ENCODE data around the gene REC114. TPM values are rescaled to one million over a fixed set of nuclear protein-coding genes. Genes with fewer than 3 reads are reported as not detected.
A peak's percentile ranks its signal among the peaks of the same experiment; 100 is the strongest.

The REC114 gene
- total RNA-seq, 1 experiment from 2014 or later = not detected

GRCh38 chr15:73598530-73599160 lies 155.7 kb downstream of the REC114 start (continued):
- TF ChIP-seq ATF1 (CRISPR knock-in tag; IDR thresholded peaks at IDR 0.05) (no peak), ZNF671 (CRISPR knock-in tag; IDR thresholded peaks at IDR 0.05) (no peak), ZNF317 (CRISPR knock-in tag; IDR thresholded peaks at IDR 0.05; ENCODE audit: borderline replicate concordance, low read depth) (no peak), JUN (CRISPR knock-in tag; IDR thresholded peaks at IDR 0.05) (no peak), ZNF219 (CRISPR knock-in tag; IDR thresholded peaks at IDR 0.05; ENCODE audit: borderline replicate concordance) (no peak)
- TF ChIP-seq, protein P1, sequence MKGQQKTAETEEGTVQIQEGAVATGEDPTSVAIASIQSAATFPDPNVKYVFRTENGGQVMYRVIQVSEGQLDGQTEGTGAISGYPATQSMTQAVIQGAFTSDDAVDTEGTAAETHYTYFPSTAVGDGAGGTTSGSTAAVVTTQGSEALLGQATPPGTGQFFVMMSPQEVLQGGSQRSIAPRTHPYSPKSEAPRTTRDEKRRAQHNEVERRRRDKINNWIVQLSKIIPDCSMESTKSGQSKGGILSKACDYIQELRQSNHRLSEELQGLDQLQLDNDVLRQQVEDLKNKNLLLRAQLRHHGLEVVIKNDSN (CRISPR knock-in tag; IDR thresholded peaks at IDR 0.05) = no peak
- TF ChIP-seq, protein P2, sequence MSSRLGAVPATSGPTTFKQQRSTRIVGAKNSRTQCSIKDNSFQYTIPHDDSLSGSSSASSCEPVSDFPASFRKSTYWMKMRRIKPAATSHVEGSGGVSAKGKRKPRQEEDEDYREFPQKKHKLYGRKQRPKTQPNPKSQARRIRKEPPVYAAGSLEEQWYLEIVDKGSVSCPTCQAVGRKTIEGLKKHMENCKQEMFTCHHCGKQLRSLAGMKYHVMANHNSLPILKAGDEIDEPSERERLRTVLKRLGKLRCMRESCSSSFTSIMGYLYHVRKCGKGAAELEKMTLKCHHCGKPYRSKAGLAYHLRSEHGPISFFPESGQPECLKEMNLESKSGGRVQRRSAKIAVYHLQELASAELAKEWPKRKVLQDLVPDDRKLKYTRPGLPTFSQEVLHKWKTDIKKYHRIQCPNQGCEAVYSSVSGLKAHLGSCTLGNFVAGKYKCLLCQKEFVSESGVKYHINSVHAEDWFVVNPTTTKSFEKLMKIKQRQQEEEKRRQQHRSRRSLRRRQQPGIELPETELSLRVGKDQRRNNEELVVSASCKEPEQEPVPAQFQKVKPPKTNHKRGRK (CRISPR knock-in tag; IDR thresholded peaks at IDR 0.05; ENCODE audit: borderline replicate concordance) = no peak
- TF ChIP-seq, protein P3, sequence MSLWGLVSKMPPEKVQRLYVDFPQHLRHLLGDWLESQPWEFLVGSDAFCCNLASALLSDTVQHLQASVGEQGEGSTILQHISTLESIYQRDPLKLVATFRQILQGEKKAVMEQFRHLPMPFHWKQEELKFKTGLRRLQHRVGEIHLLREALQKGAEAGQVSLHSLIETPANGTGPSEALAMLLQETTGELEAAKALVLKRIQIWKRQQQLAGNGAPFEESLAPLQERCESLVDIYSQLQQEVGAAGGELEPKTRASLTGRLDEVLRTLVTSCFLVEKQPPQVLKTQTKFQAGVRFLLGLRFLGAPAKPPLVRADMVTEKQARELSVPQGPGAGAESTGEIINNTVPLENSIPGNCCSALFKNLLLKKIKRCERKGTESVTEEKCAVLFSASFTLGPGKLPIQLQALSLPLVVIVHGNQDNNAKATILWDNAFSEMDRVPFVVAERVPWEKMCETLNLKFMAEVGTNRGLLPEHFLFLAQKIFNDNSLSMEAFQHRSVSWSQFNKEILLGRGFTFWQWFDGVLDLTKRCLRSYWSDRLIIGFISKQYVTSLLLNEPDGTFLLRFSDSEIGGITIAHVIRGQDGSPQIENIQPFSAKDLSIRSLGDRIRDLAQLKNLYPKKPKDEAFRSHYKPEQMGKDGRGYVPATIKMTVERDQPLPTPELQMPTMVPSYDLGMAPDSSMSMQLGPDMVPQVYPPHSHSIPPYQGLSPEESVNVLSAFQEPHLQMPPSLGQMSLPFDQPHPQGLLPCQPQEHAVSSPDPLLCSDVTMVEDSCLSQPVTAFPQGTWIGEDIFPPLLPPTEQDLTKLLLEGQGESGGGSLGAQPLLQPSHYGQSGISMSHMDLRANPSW (CRISPR knock-in tag; conservative IDR thresholded peaks at IDR 0.05; ENCODE audit: low read depth) = no peak
- TF ChIP-seq, protein P4, sequence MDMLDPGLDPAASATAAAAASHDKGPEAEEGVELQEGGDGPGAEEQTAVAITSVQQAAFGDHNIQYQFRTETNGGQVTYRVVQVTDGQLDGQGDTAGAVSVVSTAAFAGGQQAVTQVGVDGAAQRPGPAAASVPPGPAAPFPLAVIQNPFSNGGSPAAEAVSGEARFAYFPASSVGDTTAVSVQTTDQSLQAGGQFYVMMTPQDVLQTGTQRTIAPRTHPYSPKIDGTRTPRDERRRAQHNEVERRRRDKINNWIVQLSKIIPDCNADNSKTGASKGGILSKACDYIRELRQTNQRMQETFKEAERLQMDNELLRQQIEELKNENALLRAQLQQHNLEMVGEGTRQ (CRISPR knock-in tag; IDR thresholded peaks at IDR 0.05) = no peak

DNA sequence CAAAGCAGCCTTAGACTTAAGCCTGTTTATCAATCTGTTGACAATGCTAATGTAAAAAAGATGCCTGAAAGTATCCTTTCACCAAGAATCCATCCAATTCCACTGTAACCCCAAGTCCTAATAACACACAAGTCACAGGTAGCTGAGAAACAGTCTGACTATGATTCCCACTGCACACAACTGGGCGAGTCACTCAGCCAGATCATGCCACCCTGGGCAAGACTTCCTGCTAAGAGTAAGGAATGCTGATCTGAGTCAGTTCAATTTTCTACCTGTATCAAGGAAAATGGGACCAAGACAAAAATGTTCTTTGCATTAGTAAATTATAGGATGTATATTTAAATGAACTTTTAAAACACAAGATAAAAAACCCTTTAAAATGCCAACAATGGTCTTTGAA lies 157.0 kb downstream of the REC114 start:
- Mint-ChIP-seq H3K9me3 (no peaks in the 10 kb centered on the region), H3K36me3 (no peaks in the 10 kb centered on the region), H3K27ac (0 out of 2 replicates have a peak overlapping the region, but pooled peaks have one; percentile 34), H3K27me3 (ENCODE audit: low read depth) (no peaks in the 10 kb centered on the region), H3K4me1 (peaks cover 54% of the 10 kb centered on the region), H3K4me3 (no peak overlapping the region)
- ChIA-PET CTCF (no interaction called here), POLR2A (no interaction called here)
- ATAC-seq (no peak), DNase-seq (ENCODE audit: low spot score) (no peak)
- TF ChIP-seq PRRX2 (CRISPR knock-in tag; IDR thresholded peaks at IDR 0.05) (no peak), ZNF121 (CRISPR knock-in tag; IDR thresholded peaks at IDR 0.05) (no peak), PREB (CRISPR knock-in tag; IDR thresholded peaks at IDR 0.05; ENCODE audit: borderline replicate concordance) (no peak), ESRRA (CRISPR knock-in tag; IDR thresholded peaks at IDR 0.05; ENCODE audit: borderline replicate concordance) (no peak), ZNF423 (CRISPR knock-in tag; IDR thresholded peaks at IDR 0.05) (no peak), ATF1 (CRISPR knock-in tag; IDR thresholded peaks at IDR 0.05) (no peak), ZNF232 (CRISPR knock-in tag; IDR thresholded peaks at IDR 0.05) (no peak), SMAD4 (CRISPR knock-in tag; IDR thresholded peaks at IDR 0.05) (no peak), CREB1 (CRISPR knock-in tag; IDR thresholded peaks at IDR 0.05) (no peak)
- TF ChIP-seq, protein P5, sequence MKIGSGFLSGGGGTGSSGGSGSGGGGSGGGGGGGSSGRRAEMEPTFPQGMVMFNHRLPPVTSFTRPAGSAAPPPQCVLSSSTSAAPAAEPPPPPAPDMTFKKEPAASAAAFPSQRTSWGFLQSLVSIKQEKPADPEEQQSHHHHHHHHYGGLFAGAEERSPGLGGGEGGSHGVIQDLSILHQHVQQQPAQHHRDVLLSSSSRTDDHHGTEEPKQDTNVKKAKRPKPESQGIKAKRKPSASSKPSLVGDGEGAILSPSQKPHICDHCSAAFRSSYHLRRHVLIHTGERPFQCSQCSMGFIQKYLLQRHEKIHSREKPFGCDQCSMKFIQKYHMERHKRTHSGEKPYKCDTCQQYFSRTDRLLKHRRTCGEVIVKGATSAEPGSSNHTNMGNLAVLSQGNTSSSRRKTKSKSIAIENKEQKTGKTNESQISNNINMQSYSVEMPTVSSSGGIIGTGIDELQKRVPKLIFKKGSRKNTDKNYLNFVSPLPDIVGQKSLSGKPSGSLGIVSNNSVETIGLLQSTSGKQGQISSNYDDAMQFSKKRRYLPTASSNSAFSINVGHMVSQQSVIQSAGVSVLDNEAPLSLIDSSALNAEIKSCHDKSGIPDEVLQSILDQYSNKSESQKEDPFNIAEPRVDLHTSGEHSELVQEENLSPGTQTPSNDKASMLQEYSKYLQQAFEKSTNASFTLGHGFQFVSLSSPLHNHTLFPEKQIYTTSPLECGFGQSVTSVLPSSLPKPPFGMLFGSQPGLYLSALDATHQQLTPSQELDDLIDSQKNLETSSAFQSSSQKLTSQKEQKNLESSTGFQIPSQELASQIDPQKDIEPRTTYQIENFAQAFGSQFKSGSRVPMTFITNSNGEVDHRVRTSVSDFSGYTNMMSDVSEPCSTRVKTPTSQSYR (CRISPR knock-in tag; IDR thresholded peaks at IDR 0.05) = no peak
- TF ChIP-seq, protein P6, sequence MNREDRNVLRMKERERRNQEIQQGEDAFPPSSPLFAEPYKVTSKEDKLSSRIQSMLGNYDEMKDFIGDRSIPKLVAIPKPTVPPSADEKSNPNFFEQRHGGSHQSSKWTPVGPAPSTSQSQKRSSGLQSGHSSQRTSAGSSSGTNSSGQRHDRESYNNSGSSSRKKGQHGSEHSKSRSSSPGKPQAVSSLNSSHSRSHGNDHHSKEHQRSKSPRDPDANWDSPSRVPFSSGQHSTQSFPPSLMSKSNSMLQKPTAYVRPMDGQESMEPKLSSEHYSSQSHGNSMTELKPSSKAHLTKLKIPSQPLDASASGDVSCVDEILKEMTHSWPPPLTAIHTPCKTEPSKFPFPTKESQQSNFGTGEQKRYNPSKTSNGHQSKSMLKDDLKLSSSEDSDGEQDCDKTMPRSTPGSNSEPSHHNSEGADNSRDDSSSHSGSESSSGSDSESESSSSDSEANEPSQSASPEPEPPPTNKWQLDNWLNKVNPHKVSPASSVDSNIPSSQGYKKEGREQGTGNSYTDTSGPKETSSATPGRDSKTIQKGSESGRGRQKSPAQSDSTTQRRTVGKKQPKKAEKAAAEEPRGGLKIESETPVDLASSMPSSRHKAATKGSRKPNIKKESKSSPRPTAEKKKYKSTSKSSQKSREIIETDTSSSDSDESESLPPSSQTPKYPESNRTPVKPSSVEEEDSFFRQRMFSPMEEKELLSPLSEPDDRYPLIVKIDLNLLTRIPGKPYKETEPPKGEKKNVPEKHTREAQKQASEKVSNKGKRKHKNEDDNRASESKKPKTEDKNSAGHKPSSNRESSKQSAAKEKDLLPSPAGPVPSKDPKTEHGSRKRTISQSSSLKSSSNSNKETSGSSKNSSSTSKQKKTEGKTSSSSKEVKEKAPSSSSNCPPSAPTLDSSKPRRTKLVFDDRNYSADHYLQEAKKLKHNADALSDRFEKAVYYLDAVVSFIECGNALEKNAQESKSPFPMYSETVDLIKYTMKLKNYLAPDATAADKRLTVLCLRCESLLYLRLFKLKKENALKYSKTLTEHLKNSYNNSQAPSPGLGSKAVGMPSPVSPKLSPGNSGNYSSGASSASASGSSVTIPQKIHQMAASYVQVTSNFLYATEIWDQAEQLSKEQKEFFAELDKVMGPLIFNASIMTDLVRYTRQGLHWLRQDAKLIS (CRISPR knock-in tag; IDR thresholded peaks at IDR 0.05; ENCODE audit: borderline replicate concordance) = no peak
